B cell (primary cell): ENCODE results near the gene CBLB.

ENCODE experiments used
- CTCF ChIP-seq: fragments of 200-600 bp; IDR thresholded peaks from one replicate; pipeline ENCODE4 v1.8.0; 2022; ENCODE audit warnings: antibody characterized with exemption, mild to moderate bottlenecking
- EZH2 ChIP-seq: IDR thresholded peaks from 2 replicates; pipeline ENCODE4 v1.6.1; 2012; ENCODE audit warnings: borderline replicate concordance, low read depth, mild to moderate bottlenecking, moderate library complexity, low read length; ENCODE audit not compliant: insufficient read depth, poor library complexity, severe bottlenecking

DNA sequence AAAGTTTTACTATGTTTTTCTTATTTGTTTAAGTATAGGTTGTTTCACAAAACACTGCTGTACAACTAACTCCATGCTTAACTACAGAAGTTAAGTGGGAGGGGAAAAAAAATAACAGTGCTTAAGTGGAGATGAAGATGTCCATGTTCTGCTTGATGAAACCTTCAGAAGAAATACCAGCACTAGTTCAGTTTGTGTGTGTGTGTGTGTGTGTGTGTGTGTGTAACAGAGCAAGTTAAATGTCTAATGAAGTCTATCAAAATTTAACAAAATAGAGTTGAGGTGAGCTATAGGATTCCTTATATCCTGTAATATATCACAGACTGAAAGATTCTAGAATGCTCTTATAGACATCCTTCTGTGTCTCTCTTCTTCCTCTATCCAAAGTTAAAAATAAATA lies 44.1 kb upstream of the CBLB start:
- TF ChIP-seq CTCF (no peak), EZH2 (no peak)
